Dendritic cell treated with granulocyte-macrophage colony-stimulating factor and Interleukin-4, amounts not matched to agents 40 ng/mL and 50 ng/mL, for 4 days (primary cell): ENCODE data around the gene ALDH18A1.

Source experiments
- H3K27ac Mint-ChIP-seq: one replicate; pipeline ENCODE4 v1.8.0; 2022; ENCODE audit warnings: mild to moderate bottlenecking, mixed read lengths
- H3K27me3 Mint-ChIP-seq: one replicate; pipeline ENCODE4 v1.8.0; 2022; ENCODE audit warnings: mild to moderate bottlenecking, mixed read lengths
- H3K36me3 Mint-ChIP-seq: one replicate; pipeline ENCODE4 v1.8.0; 2022; ENCODE audit warnings: low read depth, mixed read lengths
- H3K4me1 Mint-ChIP-seq: one replicate; pipeline ENCODE4 v1.8.0; 2022; ENCODE audit warnings: low read depth, mixed read lengths
- H3K4me3 Mint-ChIP-seq: one replicate; pipeline ENCODE4 v1.8.0; 2022; ENCODE audit warnings: mild to moderate bottlenecking, moderate library complexity, mixed read lengths
- H3K9me3 Mint-ChIP-seq: one replicate; pipeline ENCODE4 v1.8.0; 2022; ENCODE audit warnings: mixed read lengths
- intact Hi-C: fragments of 100-400 bp; cut with micrococcal nuclease; formaldehyde crosslinking; loops from one replicate; pipeline ENCODE4 v1.15.0; 2022

Gene ALDH18A1

GRCh38 chr10:95588025-95588424 lies 68.5 kb downstream of the ALDH18A1 start:
- Mint-ChIP-seq H3K36me3 (no peaks in the 10 kb centered on the region), H3K4me1 (no peaks in the 10 kb centered on the region), H3K4me3 (no peak overlapping the region), H3K27me3 (peaks cover 12% of the 10 kb centered on the region), H3K9me3 (no peaks in the 10 kb centered on the region), H3K27ac (no peak overlapping the region)
- intact Hi-C loops: no loop called here

- Mint-ChIP-seq H3K9me3 (no peaks in the 10 kb centered on the region), H3K4me1 (no peaks in the 10 kb centered on the region), H3K36me3 (no peaks in the 10 kb centered on the region), H3K27me3 (peaks cover 12% of the 10 kb centered on the region), H3K27ac (no peak overlapping the region), H3K4me3 (no peak overlapping the region)
- intact Hi-C loops: no loop called here
Measured at GRCh38 chr10:95579835-95580535, 76.5 kb downstream of the ALDH18A1 start.

- Mint-ChIP-seq H3K4me1 (no peaks in the 10 kb centered on the region), H3K4me3 (no peak overlapping the region), H3K36me3 (no peaks in the 10 kb centered on the region), H3K27ac (no peak overlapping the region), H3K9me3 (no peaks in the 10 kb centered on the region), H3K27me3 (peaks cover 12% of the 10 kb centered on the region)
- intact Hi-C loops: no loop called here
Measured at GRCh38 chr10:95579292-95579691, 77.2 kb downstream of the ALDH18A1 start.

GRCh38 chr10:95578619-95579018 lies 77.9 kb downstream of the ALDH18A1 start:
- Mint-ChIP-seq H3K9me3 (no peaks in the 10 kb centered on the region), H3K4me3 (no peak overlapping the region), H3K36me3 (no peaks in the 10 kb centered on the region), H3K27ac (no peak overlapping the region), H3K4me1 (no peaks in the 10 kb centered on the region), H3K27me3 (peaks cover 11% of the 10 kb centered on the region)
- intact Hi-C loops: no loop called here

- H3K27ac Mint-ChIP-seq: no peak overlapping the region
- no peaks in the 10 kb centered on the region for H3K9me3 Mint-ChIP-seq
- H3K4me3 Mint-ChIP-seq: no peak overlapping the region
- intact Hi-C loops: no loop called here
- peaks cover 8% of the 10 kb centered on the region for H3K27me3 Mint-ChIP-seq
- no peaks in the 10 kb centered on the region for H3K4me1 Mint-ChIP-seq
- H3K36me3 Mint-ChIP-seq: no peaks in the 10 kb centered on the region
Measured at GRCh38 chr10:95574649-95575365, 81.7 kb downstream of the ALDH18A1 start.

GRCh38 chr10:95573964-95574604 lies 82.4 kb downstream of the ALDH18A1 start:
- Mint-ChIP-seq H3K27ac (no peak overlapping the region), H3K9me3 (no peaks in the 10 kb centered on the region), H3K27me3 (peaks cover 5% of the 10 kb centered on the region), H3K4me3 (no peak overlapping the region), H3K36me3 (no peaks in the 10 kb centered on the region), H3K4me1 (no peaks in the 10 kb centered on the region)
- intact Hi-C loops: no loop called here

- Mint-ChIP-seq H3K4me1 (peaks cover 3% of the 10 kb centered on the region), H3K4me3 (no peak overlapping the region), H3K36me3 (no peaks in the 10 kb centered on the region), H3K9me3 (no peaks in the 10 kb centered on the region), H3K27ac (no peak overlapping the region), H3K27me3 (peaks cover 3% of the 10 kb centered on the region)
- intact Hi-C loops: no loop called here
Measured at GRCh38 chr10:95573527-95573926, 83.0 kb downstream of the ALDH18A1 start.

GRCh38 chr10:95572131-95572820 lies 84.2 kb downstream of the ALDH18A1 start:
- Mint-ChIP-seq H3K27me3 (peaks cover 2% of the 10 kb centered on the region), H3K27ac (no peak overlapping the region), H3K4me3 (no peak overlapping the region), H3K9me3 (no peaks in the 10 kb centered on the region), H3K4me1 (peaks cover 15% of the 10 kb centered on the region), H3K36me3 (no peaks in the 10 kb centered on the region)
- intact Hi-C loops: no loop called here

GRCh38 chr10:95571390-95571789 lies 85.1 kb downstream of the ALDH18A1 start:
- Mint-ChIP-seq H3K9me3 (no peaks in the 10 kb centered on the region), H3K4me3 (no peak overlapping the region), H3K27me3 (peaks cover 2% of the 10 kb centered on the region), H3K4me1 (peaks cover 15% of the 10 kb centered on the region), H3K36me3 (no peaks in the 10 kb centered on the region), H3K27ac (no peak overlapping the region)
- intact Hi-C loops: no loop called here

GRCh38 chr10:95569368-95569767 lies 87.1 kb downstream of the ALDH18A1 start:
- no peaks in the 10 kb centered on the region for H3K9me3 Mint-ChIP-seq
- intact Hi-C loops: no loop called here
- H3K36me3 Mint-ChIP-seq: no peaks in the 10 kb centered on the region
- peaks cover 15% of the 10 kb centered on the region for H3K4me1 Mint-ChIP-seq
- H3K27me3 Mint-ChIP-seq: no peaks in the 10 kb centered on the region
- no peak overlapping the region for H3K27ac Mint-ChIP-seq
- no peak overlapping the region for H3K4me3 Mint-ChIP-seq

GRCh38 chr10:95567903-95568630 lies 88.4 kb downstream of the ALDH18A1 start:
- Mint-ChIP-seq H3K9me3 (no peaks in the 10 kb centered on the region), H3K36me3 (no peaks in the 10 kb centered on the region), H3K27me3 (no peaks in the 10 kb centered on the region), H3K4me1 (peaks cover 15% of the 10 kb centered on the region), H3K27ac (no peak overlapping the region), H3K4me3 (no peak overlapping the region)
- intact Hi-C loops: no loop called here

- intact Hi-C loops: no loop called here
- Mint-ChIP-seq H3K4me1 (peaks cover 18% of the 10 kb centered on the region), H3K27ac (no peak overlapping the region), H3K4me3 (no peak overlapping the region), H3K36me3 (no peaks in the 10 kb centered on the region), H3K27me3 (peaks cover 6% of the 10 kb centered on the region), H3K9me3 (no peaks in the 10 kb centered on the region)
Measured at GRCh38 chr10:95566136-95566535, 90.4 kb downstream of the ALDH18A1 start.

- Mint-ChIP-seq H3K36me3 (peaks cover 7% of the 10 kb centered on the region), H3K9me3 (no peaks in the 10 kb centered on the region), H3K27me3 (peaks cover 13% of the 10 kb centered on the region), H3K4me3 (no peak overlapping the region), H3K4me1 (peaks cover 25% of the 10 kb centered on the region), H3K27ac (no peak overlapping the region)
- intact Hi-C loops: no loop called here
Measured at GRCh38 chr10:95565336-95565735, 91.2 kb downstream of the ALDH18A1 start.
